HepG2 (cell line): ENCODE results near the gene MAN2A1.

ENCODE experiments used
- ARNT ChIP-seq: fragments of 450-650 bp; IDR thresholded peaks from 2 replicates; pipeline ENCODE4 v1.6.1; 2017
- GPN1 ChIP-seq: sonication (generic); formaldehyde crosslinking; IDR thresholded peaks from 2 replicates; pipeline ENCODE4 v1.5.1; 2020; ENCODE audit warnings: missing genetic modification reagents, borderline replicate concordance
- MXI1 ChIP-seq: IDR thresholded peaks from 3 replicates; pipeline ENCODE4 v1.6.1; 2012; ENCODE audit warnings: low read depth, low read length, inconsistent platforms, borderline replicate concordance
- MYC ChIP-seq: sonication (generic); formaldehyde crosslinking; IDR thresholded peaks from 2 replicates; pipeline ENCODE4 v1.9.0; 2021; ENCODE audit warnings: missing genetic modification reagents, borderline replicate concordance
- NR3C1 ChIP-seq: sonication (generic); formaldehyde crosslinking; IDR thresholded peaks from 2 replicates; pipeline ENCODE4 v1.4.0; 2020; ENCODE audit warnings: missing genetic modification reagents
- PCBP1 ChIP-seq: fragments of 200-400 bp; formaldehyde crosslinking; IDR thresholded peaks from 2 replicates; pipeline ENCODE4 v1.6.1; 2017; ENCODE audit warnings: mild to moderate bottlenecking, low read depth, low read length, borderline replicate concordance
- POLR2A ChIP-seq, 2 experiments: IDR thresholded peaks; 2 replicates each; pipeline ENCODE4 v1.6.1; 2011; ENCODE audit warnings: low read depth in 2 of 2, low read length in 2 of 2, mild to moderate bottlenecking in 1 of 2, moderate library complexity in 1 of 2; ENCODE audit not compliant: insufficient read depth in 1 of 2
- SSRP1 ChIP-seq: IDR thresholded peaks from 2 replicates; pipeline ENCODE4 v1.6.1; 2016; ENCODE audit warnings: control low read depth
- ZNF549 ChIP-seq: sonication (generic); formaldehyde crosslinking; IDR thresholded peaks from 2 replicates; pipeline ENCODE4 v1.5.0; 2020; ENCODE audit warnings: missing genetic modification reagents
- ZNF746 ChIP-seq: sonication (generic); formaldehyde crosslinking; IDR thresholded peaks from 2 replicates; pipeline ENCODE4 v1.8.0; 2022; ENCODE audit warnings: mild to moderate bottlenecking, missing genetic modification reagents
- ZNF788 ChIP-seq: sonication (generic); formaldehyde crosslinking; IDR thresholded peaks from 2 replicates; pipeline ENCODE4 v1.5.0; 2020; ENCODE audit warnings: mild to moderate bottlenecking, missing genetic modification reagents, borderline replicate concordance
- TF ChIP-seq, protein P1 (sequence below): sonication (generic); formaldehyde crosslinking; IDR thresholded peaks from 2 replicates; pipeline ENCODE4 v1.5.0; 2020; ENCODE audit warnings: mild to moderate bottlenecking, missing genetic modification reagents, moderate library complexity
- TF ChIP-seq, protein P2 (sequence below): sonication (generic); formaldehyde crosslinking; IDR thresholded peaks from 2 replicates; pipeline ENCODE4 v1.5.0; 2020; ENCODE audit warnings: missing genetic modification reagents
- TF ChIP-seq, protein P3 (sequence below): sonication (generic); formaldehyde crosslinking; IDR thresholded peaks from 2 replicates; pipeline ENCODE4 v1.4.0; 2020; ENCODE audit warnings: mild to moderate bottlenecking, missing genetic modification reagents

DNA sequence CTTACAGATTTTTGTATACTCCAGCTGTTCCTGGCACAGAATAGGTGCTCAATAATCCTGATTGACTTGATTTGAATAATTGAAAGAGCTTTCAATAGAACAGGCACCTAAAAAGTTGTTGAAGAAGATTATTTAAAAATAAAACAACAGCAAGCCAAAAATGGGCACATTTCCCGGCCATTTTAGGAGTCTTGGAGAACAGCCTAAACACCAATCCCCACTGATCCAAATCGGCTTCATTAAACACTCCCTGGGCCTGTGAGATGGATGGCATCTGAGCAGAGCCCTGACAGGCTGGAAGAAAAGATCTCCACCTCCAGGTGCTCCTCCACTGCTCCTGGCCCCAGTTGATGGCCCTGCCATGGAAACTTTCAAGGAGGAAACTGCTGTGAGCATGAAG, 213.3 kb downstream of the MAN2A1 start:
- TF ChIP-seq ZNF788 (CRISPR knock-in tag), result no peak
- TF ChIP-seq, protein P1, sequence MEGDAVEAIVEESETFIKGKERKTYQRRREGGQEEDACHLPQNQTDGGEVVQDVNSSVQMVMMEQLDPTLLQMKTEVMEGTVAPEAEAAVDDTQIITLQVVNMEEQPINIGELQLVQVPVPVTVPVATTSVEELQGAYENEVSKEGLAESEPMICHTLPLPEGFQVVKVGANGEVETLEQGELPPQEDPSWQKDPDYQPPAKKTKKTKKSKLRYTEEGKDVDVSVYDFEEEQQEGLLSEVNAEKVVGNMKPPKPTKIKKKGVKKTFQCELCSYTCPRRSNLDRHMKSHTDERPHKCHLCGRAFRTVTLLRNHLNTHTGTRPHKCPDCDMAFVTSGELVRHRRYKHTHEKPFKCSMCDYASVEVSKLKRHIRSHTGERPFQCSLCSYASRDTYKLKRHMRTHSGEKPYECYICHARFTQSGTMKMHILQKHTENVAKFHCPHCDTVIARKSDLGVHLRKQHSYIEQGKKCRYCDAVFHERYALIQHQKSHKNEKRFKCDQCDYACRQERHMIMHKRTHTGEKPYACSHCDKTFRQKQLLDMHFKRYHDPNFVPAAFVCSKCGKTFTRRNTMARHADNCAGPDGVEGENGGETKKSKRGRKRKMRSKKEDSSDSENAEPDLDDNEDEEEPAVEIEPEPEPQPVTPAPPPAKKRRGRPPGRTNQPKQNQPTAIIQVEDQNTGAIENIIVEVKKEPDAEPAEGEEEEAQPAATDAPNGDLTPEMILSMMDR (CRISPR knock-in tag), result no peak
- no peak for TF ChIP-seq GPN1
- TF ChIP-seq ARNT, result no peak
- no peak for TF ChIP-seq MXI1
- no peak for TF ChIP-seq MYC (CRISPR knock-in tag)
- TF ChIP-seq, protein P2, sequence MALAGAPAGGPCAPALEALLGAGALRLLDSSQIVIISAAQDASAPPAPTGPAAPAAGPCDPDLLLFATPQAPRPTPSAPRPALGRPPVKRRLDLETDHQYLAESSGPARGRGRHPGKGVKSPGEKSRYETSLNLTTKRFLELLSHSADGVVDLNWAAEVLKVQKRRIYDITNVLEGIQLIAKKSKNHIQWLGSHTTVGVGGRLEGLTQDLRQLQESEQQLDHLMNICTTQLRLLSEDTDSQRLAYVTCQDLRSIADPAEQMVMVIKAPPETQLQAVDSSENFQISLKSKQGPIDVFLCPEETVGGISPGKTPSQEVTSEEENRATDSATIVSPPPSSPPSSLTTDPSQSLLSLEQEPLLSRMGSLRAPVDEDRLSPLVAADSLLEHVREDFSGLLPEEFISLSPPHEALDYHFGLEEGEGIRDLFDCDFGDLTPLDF (CRISPR knock-in tag), result no peak
- no peak for TF ChIP-seq ZNF746 (CRISPR knock-in tag)
- no peak for TF ChIP-seq SSRP1
- TF ChIP-seq PCBP1, result no peak
- TF ChIP-seq, protein P3, sequence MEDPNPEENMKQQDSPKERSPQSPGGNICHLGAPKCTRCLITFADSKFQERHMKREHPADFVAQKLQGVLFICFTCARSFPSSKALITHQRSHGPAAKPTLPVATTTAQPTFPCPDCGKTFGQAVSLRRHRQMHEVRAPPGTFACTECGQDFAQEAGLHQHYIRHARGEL (CRISPR knock-in tag), result no peak
- TF ChIP-seq ZNF549, result no peak
- TF ChIP-seq NR3C1 (CRISPR knock-in tag), result no peak
- no peak for TF ChIP-seq POLR2A (IDR thresholded peaks at IDR 0.05; ENCODE audit: insufficient read depth in 1 of 2, low read depth in 2 of 2, low read length in 2 of 2)
